H1 (cell line): Measurements from ENCODE around the gene C11orf98. TPM values are rescaled to one million over a fixed set of nuclear protein-coding genes. Genes with fewer than 3 reads are reported as not detected.

Source experiments
- BRCA1 ChIP-seq: IDR thresholded peaks from 2 replicates; pipeline ENCODE4 v1.6.1; 2012; ENCODE audit warnings: low read depth, low read length, improper control_type of control experiment
- CEBPB ChIP-seq: IDR thresholded peaks from 2 replicates; pipeline ENCODE4 v1.6.1; 2012; ENCODE audit warnings: low read depth, low read length
- EZH2 ChIP-seq: fragments of 200-600 bp; sonication (generic); IDR thresholded peaks from 2 replicates; pipeline ENCODE4 v1.7.1; 2012; ENCODE audit warnings: low read depth, mild to moderate bottlenecking, moderate library complexity, low read length, inconsistent platforms; ENCODE audit not compliant: severe bottlenecking
- HDAC2 ChIP-seq, 2 experiments: fragments of 300-600 bp in 1 of 2; sonication (generic) in 1 of 2; IDR thresholded peaks; 2 replicates each; pipeline ENCODE4 v1.6.1; 2011 to 2012; ENCODE audit warnings: low read depth in 2 of 2, low read length in 2 of 2, mild to moderate bottlenecking in 2 of 2, moderate library complexity in 2 of 2, borderline replicate concordance in 1 of 2, inconsistent platforms in 1 of 2
- JUND ChIP-seq: IDR thresholded peaks from 2 replicates; pipeline ENCODE4 v1.6.1; 2011; ENCODE audit warnings: mild to moderate bottlenecking, improper control_type of control experiment, low read length
- KDM4A ChIP-seq: IDR thresholded peaks from one replicate; pipeline ENCODE4 v1.7.1; 2012; ENCODE audit warnings: low read depth, mild to moderate bottlenecking, moderate library complexity, low read length, inconsistent platforms; ENCODE audit not compliant: severe bottlenecking
- NRF1 ChIP-seq: IDR thresholded peaks from 2 replicates; pipeline ENCODE4 v1.6.1; 2011; ENCODE audit warnings: mild to moderate bottlenecking, low read depth, low read length, improper control_type of control experiment
- SRF ChIP-seq: IDR thresholded peaks from 2 replicates; pipeline ENCODE4 v1.6.1; 2011; ENCODE audit warnings: mild to moderate bottlenecking, low read depth, low read length, moderate library complexity
- TAF1 ChIP-seq: IDR thresholded peaks from 2 replicates; pipeline ENCODE4 v1.6.1; 2011; ENCODE audit warnings: mild to moderate bottlenecking, low read depth, low read length
- polyA plus RNA-seq, 7 experiments: library from polyadenylated mRNA; depleted of rRNA in 3 of 7; stranded (reverse) in 5 of 7; unstranded in 2 of 7; fragments of >200 nt in 5 of 7; fragments of 200-250 nt in 2 of 7; gene quantifications; 1 replicate in 5 of 7; 2 replicates in 1 of 7; 4 replicates in 1 of 7; pipeline versions ENCODE4 v1.2.1 to v1.2.3, GENCODE V29; 2011 to 2013; ENCODE audit warnings: missing spikeins in 2 of 7, mixed read lengths in 2 of 7
- total RNA-seq: library from RNA; stranded (reverse); fragmentation: NEBNext Ultra II Directional; extraction: Animal tissue kit (Norgen Biotek cat#: 25700); gene quantifications from 2 replicates; pipeline ENCODE4 v1.2.1, GENCODE V29; 2021
- TF ChIP-seq, protein P1 (sequence below): fragments of 300-600 bp; sonication (generic); IDR thresholded peaks from 2 replicates; pipeline ENCODE4 v1.7.1; 2012; ENCODE audit warnings: low read length, moderate library complexity, mild to moderate bottlenecking, inconsistent platforms; ENCODE audit not compliant: insufficient replicate concordance

C11orf98 gene
- total and polyA plus RNA-seq, 2 of the 8 experiments (the other 6 are each of a cell fraction or from before 2014, with no cell fraction given): 68.0 to 171 TPM

DNA sequence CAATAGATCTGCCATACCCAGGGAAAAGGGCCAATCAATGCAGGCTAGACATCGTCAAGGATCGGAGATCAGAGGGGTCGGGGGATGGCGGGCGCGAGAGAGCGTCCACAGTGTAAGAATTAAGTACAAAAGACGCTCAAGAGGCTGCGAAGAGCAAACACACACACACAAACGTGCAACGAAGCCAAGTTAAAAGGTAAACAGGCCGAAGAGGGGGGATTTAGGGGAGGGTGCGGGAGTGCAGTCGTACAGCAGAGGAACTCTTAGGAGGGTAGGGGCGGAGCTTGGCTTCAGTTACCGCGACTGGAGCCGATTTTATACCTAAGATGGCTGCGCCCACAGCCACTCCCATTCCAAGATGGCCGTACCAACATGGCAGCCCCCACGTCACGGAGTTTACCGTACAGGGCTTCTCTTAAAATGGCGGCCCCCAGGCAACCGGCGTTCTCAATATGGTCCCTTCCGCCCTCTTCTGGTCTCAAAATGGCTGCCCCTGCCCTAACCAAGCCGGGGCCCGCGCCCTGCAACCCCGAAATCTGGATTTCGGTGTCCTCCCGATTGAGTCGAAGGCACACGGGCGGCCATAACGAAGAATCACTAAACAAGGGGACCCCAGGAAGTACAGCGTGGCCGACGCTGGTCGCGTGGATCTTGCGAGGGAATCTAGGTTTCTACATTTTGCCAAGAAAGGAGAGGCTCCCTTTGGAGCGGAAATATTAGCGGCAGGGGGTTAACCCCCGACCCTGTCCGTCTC is 44.4 kb upstream of the C11orf98 start (continued):
- TF ChIP-seq, protein P1, sequence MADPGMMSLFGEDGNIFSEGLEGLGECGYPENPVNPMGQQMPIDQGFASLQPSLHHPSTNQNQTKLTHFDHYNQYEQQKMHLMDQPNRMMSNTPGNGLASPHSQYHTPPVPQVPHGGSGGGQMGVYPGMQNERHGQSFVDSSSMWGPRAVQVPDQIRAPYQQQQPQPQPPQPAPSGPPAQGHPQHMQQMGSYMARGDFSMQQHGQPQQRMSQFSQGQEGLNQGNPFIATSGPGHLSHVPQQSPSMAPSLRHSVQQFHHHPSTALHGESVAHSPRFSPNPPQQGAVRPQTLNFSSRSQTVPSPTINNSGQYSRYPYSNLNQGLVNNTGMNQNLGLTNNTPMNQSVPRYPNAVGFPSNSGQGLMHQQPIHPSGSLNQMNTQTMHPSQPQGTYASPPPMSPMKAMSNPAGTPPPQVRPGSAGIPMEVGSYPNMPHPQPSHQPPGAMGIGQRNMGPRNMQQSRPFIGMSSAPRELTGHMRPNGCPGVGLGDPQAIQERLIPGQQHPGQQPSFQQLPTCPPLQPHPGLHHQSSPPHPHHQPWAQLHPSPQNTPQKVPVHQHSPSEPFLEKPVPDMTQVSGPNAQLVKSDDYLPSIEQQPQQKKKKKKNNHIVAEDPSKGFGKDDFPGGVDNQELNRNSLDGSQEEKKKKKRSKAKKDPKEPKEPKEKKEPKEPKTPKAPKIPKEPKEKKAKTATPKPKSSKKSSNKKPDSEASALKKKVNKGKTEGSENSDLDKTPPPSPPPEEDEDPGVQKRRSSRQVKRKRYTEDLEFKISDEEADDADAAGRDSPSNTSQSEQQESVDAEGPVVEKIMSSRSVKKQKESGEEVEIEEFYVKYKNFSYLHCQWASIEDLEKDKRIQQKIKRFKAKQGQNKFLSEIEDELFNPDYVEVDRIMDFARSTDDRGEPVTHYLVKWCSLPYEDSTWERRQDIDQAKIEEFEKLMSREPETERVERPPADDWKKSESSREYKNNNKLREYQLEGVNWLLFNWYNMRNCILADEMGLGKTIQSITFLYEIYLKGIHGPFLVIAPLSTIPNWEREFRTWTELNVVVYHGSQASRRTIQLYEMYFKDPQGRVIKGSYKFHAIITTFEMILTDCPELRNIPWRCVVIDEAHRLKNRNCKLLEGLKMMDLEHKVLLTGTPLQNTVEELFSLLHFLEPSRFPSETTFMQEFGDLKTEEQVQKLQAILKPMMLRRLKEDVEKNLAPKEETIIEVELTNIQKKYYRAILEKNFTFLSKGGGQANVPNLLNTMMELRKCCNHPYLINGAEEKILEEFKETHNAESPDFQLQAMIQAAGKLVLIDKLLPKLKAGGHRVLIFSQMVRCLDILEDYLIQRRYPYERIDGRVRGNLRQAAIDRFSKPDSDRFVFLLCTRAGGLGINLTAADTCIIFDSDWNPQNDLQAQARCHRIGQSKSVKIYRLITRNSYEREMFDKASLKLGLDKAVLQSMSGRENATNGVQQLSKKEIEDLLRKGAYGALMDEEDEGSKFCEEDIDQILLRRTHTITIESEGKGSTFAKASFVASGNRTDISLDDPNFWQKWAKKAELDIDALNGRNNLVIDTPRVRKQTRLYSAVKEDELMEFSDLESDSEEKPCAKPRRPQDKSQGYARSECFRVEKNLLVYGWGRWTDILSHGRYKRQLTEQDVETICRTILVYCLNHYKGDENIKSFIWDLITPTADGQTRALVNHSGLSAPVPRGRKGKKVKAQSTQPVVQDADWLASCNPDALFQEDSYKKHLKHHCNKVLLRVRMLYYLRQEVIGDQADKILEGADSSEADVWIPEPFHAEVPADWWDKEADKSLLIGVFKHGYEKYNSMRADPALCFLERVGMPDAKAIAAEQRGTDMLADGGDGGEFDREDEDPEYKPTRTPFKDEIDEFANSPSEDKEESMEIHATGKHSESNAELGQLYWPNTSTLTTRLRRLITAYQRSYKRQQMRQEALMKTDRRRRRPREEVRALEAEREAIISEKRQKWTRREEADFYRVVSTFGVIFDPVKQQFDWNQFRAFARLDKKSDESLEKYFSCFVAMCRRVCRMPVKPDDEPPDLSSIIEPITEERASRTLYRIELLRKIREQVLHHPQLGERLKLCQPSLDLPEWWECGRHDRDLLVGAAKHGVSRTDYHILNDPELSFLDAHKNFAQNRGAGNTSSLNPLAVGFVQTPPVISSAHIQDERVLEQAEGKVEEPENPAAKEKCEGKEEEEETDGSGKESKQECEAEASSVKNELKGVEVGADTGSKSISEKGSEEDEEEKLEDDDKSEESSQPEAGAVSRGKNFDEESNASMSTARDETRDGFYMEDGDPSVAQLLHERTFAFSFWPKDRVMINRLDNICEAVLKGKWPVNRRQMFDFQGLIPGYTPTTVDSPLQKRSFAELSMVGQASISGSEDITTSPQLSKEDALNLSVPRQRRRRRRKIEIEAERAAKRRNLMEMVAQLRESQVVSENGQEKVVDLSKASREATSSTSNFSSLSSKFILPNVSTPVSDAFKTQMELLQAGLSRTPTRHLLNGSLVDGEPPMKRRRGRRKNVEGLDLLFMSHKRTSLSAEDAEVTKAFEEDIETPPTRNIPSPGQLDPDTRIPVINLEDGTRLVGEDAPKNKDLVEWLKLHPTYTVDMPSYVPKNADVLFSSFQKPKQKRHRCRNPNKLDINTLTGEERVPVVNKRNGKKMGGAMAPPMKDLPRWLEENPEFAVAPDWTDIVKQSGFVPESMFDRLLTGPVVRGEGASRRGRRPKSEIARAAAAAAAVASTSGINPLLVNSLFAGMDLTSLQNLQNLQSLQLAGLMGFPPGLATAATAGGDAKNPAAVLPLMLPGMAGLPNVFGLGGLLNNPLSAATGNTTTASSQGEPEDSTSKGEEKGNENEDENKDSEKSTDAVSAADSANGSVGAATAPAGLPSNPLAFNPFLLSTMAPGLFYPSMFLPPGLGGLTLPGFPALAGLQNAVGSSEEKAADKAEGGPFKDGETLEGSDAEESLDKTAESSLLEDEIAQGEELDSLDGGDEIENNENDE: no peak
- TF ChIP-seq TAF1 (peak; percentile 95), SRF (peak; percentile 48; the same call in 1 of the 2 replicates), BRCA1 (no peak), CEBPB (no peak), JUND (0 out of 2 replicates have a peak, but pooled peaks have one; percentile 3), HDAC2 (IDR thresholded peaks at IDR 0.05; ENCODE audit: borderline replicate concordance in 1 of 2, low read depth in 2 of 2, low read length in 2 of 2) (no peak; a peak in 1 of 4 replicates), EZH2 (no peak), KDM4A (peak; percentile 40), NRF1 (no peak)
